ENCODE measurements around the gene GDF9. TPM values are rescaled to one million over a fixed set of nuclear protein-coding genes. Genes with fewer than 3 reads are reported as not detected.

The GDF9 gene
- total and polyA plus RNA-seq, 2 experiments from 2014 or later: 0.11 to 0.14 TPM

DNA sequence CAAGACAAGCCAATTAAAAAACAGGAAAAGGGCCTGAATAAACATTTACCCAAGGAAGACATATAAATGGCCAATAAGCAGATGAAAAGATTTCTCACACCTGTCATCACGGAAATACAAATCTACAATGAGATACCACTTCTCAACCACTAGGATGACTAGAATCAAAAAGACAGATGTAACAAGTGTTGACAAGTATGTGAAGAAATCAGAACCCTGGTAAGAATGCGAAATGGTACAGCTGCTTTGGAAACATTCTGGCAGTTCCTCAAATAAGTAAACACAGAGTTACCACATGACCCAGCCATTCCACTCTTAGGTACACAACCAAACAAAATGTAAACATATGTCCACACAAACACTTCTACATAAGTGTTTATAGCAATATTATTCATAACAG is 39.7 kb upstream of the GDF9 start (continued):
- TF ChIP-seq, protein P1, sequence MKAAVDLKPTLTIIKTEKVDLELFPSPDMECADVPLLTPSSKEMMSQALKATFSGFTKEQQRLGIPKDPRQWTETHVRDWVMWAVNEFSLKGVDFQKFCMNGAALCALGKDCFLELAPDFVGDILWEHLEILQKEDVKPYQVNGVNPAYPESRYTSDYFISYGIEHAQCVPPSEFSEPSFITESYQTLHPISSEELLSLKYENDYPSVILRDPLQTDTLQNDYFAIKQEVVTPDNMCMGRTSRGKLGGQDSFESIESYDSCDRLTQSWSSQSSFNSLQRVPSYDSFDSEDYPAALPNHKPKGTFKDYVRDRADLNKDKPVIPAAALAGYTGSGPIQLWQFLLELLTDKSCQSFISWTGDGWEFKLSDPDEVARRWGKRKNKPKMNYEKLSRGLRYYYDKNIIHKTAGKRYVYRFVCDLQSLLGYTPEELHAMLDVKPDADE (IDR thresholded peaks at IDR 0.05): no peak
- no peak for TF ChIP-seq CREB1 (CRISPR knock-in tag; IDR thresholded peaks at IDR 0.05; ENCODE audit: low read depth)
- TF ChIP-seq EZH2 (IDR thresholded peaks at IDR 0.05; ENCODE audit: low read depth, unreplicated experiment): no peak
- TF ChIP-seq, protein P2, sequence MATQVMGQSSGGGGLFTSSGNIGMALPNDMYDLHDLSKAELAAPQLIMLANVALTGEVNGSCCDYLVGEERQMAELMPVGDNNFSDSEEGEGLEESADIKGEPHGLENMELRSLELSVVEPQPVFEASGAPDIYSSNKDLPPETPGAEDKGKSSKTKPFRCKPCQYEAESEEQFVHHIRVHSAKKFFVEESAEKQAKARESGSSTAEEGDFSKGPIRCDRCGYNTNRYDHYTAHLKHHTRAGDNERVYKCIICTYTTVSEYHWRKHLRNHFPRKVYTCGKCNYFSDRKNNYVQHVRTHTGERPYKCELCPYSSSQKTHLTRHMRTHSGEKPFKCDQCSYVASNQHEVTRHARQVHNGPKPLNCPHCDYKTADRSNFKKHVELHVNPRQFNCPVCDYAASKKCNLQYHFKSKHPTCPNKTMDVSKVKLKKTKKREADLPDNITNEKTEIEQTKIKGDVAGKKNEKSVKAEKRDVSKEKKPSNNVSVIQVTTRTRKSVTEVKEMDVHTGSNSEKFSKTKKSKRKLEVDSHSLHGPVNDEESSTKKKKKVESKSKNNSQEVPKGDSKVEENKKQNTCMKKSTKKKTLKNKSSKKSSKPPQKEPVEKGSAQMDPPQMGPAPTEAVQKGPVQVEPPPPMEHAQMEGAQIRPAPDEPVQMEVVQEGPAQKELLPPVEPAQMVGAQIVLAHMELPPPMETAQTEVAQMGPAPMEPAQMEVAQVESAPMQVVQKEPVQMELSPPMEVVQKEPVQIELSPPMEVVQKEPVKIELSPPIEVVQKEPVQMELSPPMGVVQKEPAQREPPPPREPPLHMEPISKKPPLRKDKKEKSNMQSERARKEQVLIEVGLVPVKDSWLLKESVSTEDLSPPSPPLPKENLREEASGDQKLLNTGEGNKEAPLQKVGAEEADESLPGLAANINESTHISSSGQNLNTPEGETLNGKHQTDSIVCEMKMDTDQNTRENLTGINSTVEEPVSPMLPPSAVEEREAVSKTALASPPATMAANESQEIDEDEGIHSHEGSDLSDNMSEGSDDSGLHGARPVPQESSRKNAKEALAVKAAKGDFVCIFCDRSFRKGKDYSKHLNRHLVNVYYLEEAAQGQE (IDR thresholded peaks at IDR 0.05; ENCODE audit: unreplicated experiment): no peak
- TF ChIP-seq ZNF114 (CRISPR knock-in tag; IDR thresholded peaks at IDR 0.05): no peak

DNA sequence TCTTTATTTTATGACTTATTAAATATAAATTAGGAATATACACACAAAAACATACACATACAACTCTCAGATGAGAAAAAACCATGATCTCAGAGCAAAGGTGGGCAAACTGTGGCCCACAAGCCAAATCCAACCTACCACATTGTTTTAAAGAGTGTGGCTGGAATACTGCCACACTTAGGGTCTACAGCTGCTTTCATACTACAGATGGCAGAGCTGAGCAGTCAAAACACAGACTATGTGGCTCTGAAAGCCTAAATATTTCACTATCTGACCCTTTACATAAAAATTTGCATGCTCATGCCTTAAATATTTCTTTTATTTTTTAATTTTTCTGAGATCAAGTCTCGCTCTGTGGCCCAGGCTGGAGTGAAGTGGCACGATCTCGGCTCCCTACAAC is 35.5 kb upstream of the GDF9 start:
- no peak for ATAC-seq
- no peaks in the 10 kb centered on the region for H3K9me2 ChIP-seq (ENCODE audit: insufficient read depth)

More for the DNA sequence above, 35.5 kb upstream of the GDF9 start:
- H3K27ac ChIP-seq (ENCODE audit: low read depth): peak overlapping the region; percentile 11; the same call in 1 of the 2 replicates
- Mint-ChIP-seq H3K4me1 (no peaks in the 10 kb centered on the region), H3K9me3 (no peaks in the 10 kb centered on the region), H3K36me3 (ENCODE audit: low read depth) (peaks cover 20% of the 10 kb centered on the region), H3K4me3 (no peak overlapping the region), H3K27me3 (ENCODE audit: insufficient read depth, low read depth, poor library complexity) (peaks cover 1% of the 10 kb centered on the region), H3K27ac (no peak overlapping the region)
- no peaks in the 10 kb centered on the region for H3K4me1 ChIP-seq (ENCODE audit: insufficient read depth)
- peaks cover 23% of the 10 kb centered on the region for H3K36me3 ChIP-seq (ENCODE audit: insufficient read depth)
- TF ChIP-seq, protein P2 (IDR thresholded peaks at IDR 0.05; ENCODE audit: unreplicated experiment): no peak
- TF ChIP-seq, protein P3, sequence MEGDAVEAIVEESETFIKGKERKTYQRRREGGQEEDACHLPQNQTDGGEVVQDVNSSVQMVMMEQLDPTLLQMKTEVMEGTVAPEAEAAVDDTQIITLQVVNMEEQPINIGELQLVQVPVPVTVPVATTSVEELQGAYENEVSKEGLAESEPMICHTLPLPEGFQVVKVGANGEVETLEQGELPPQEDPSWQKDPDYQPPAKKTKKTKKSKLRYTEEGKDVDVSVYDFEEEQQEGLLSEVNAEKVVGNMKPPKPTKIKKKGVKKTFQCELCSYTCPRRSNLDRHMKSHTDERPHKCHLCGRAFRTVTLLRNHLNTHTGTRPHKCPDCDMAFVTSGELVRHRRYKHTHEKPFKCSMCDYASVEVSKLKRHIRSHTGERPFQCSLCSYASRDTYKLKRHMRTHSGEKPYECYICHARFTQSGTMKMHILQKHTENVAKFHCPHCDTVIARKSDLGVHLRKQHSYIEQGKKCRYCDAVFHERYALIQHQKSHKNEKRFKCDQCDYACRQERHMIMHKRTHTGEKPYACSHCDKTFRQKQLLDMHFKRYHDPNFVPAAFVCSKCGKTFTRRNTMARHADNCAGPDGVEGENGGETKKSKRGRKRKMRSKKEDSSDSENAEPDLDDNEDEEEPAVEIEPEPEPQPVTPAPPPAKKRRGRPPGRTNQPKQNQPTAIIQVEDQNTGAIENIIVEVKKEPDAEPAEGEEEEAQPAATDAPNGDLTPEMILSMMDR (conservative IDR thresholded peaks at IDR 0.05; ENCODE audit: low read depth in 2 of 2): peak in 1 of 2 experiments; percentile 32; a peak in 3 of 4 replicates
- no peak overlapping the region for H2AFZ ChIP-seq
- peaks cover 8% of the 10 kb centered on the region; the same call in 1 of the 2 replicates for H3K79me2 ChIP-seq (replicated peaks; ENCODE audit: insufficient read depth)
- DNase-seq (ENCODE audit: low spot score): no peak
- H4K20me1 ChIP-seq (replicated peaks; ENCODE audit: insufficient read depth): 0 out of 2 replicates have a peak, but pooled peaks cover 7% of the 10 kb centered on the region
- H3K4me2 ChIP-seq: no peak overlapping the region
- no peaks in the 10 kb centered on the region for H3K27me3 ChIP-seq (ENCODE audit: insufficient read depth)
- no peaks in the 10 kb centered on the region for H3F3A ChIP-seq (replicated peaks; ENCODE audit: low read depth)
- H3K4me3 ChIP-seq: no peak overlapping the region
